ENCODE data around the gene VANGL2. TPM values are rescaled to one million over a fixed set of nuclear protein-coding genes. Genes with fewer than 3 reads are reported as not detected.

The VANGL2 gene
- polyA plus RNA-seq, 1 donor from 2014 or later, result 22.6 TPM

DNA sequence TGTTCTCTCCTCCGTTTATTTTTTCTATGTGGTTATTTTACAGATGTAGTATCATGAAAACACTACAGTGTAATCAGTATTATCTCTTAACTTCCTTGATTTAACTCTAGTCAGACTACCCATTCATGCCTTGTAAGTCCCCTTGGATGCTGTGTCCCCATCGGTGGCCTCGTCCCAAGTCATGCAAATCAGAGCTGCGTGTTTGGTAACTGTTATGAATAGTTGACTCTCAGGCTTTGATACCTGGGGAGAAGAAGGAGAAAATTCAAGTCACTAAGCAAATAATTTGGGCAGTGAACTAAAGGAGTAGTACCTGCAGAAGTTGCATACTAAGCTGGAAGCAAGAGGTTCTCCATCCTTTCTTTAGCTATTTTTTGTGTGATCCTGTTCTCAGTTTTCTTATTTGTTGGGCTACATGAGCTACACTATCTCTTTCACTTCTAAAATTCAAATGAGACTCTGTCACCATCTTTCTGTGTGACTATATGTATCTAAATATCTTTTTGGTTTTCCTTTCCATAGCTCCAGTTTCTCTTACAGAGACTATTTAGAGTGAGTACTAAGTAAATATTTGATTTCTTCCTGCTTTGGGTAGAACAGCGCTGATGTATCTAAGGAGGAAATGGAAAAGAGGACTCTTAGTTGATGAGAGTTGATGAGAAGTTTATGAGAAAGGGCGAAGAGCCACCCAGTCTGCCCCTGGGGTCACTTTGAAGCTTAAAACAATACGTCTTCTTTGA lies 50.9 kb downstream of the VANGL2 start:
- no peaks in the 10 kb centered on the region for H3K36me3 ChIP-seq (ENCODE audit: insufficient read depth, low read length)
- H3K27ac ChIP-seq (ENCODE audit: low read length), result no peak overlapping the region
- no peak overlapping the region for H3K4me3 ChIP-seq (ENCODE audit: low read length)
- H4K20me1 ChIP-seq (ENCODE audit: insufficient read depth), result no peaks in the 10 kb centered on the region
- H3K9ac ChIP-seq (ENCODE audit: low read length), result no peak overlapping the region
- H2AFZ ChIP-seq (ENCODE audit: low read depth, low read length), result no peak overlapping the region
- H3K79me2 ChIP-seq (replicated peaks; ENCODE audit: insufficient read depth, low read length), result no peaks in the 10 kb centered on the region
- H3F3A ChIP-seq (ENCODE audit: insufficient read depth, low read length, poor library complexity, severe bottlenecking), result no peaks in the 10 kb centered on the region
- H3K9me3 ChIP-seq (ENCODE audit: low read length), result no peaks in the 10 kb centered on the region
- TF ChIP-seq SMC3 (conservative IDR thresholded peaks at IDR 0.05; ENCODE audit: poor library complexity), result no peak
- TF ChIP-seq POLR2AphosphoS5 (IDR thresholded peaks at IDR 0.05), result no peak
- no peak for TF ChIP-seq RAD21 (conservative IDR thresholded peaks at IDR 0.05)
- TF ChIP-seq EZH2 (IDR thresholded peaks at IDR 0.05; ENCODE audit: borderline replicate concordance, insufficient read depth, low read length, poor library complexity, severe bottlenecking), result no peak
- TF ChIP-seq EP300 (conservative IDR thresholded peaks at IDR 0.05; ENCODE audit: poor library complexity, severe bottlenecking), result no peak
- no peak for TF ChIP-seq MXI1 (conservative IDR thresholded peaks at IDR 0.05; ENCODE audit: poor library complexity, severe bottlenecking)
- TF ChIP-seq, protein P1, sequence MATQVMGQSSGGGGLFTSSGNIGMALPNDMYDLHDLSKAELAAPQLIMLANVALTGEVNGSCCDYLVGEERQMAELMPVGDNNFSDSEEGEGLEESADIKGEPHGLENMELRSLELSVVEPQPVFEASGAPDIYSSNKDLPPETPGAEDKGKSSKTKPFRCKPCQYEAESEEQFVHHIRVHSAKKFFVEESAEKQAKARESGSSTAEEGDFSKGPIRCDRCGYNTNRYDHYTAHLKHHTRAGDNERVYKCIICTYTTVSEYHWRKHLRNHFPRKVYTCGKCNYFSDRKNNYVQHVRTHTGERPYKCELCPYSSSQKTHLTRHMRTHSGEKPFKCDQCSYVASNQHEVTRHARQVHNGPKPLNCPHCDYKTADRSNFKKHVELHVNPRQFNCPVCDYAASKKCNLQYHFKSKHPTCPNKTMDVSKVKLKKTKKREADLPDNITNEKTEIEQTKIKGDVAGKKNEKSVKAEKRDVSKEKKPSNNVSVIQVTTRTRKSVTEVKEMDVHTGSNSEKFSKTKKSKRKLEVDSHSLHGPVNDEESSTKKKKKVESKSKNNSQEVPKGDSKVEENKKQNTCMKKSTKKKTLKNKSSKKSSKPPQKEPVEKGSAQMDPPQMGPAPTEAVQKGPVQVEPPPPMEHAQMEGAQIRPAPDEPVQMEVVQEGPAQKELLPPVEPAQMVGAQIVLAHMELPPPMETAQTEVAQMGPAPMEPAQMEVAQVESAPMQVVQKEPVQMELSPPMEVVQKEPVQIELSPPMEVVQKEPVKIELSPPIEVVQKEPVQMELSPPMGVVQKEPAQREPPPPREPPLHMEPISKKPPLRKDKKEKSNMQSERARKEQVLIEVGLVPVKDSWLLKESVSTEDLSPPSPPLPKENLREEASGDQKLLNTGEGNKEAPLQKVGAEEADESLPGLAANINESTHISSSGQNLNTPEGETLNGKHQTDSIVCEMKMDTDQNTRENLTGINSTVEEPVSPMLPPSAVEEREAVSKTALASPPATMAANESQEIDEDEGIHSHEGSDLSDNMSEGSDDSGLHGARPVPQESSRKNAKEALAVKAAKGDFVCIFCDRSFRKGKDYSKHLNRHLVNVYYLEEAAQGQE (IDR thresholded peaks at IDR 0.05; ENCODE audit: borderline replicate concordance), result no peak
- no peak for TF ChIP-seq TAF1 (IDR thresholded peaks at IDR 0.05; ENCODE audit: low read depth)
- TF ChIP-seq, protein P2, sequence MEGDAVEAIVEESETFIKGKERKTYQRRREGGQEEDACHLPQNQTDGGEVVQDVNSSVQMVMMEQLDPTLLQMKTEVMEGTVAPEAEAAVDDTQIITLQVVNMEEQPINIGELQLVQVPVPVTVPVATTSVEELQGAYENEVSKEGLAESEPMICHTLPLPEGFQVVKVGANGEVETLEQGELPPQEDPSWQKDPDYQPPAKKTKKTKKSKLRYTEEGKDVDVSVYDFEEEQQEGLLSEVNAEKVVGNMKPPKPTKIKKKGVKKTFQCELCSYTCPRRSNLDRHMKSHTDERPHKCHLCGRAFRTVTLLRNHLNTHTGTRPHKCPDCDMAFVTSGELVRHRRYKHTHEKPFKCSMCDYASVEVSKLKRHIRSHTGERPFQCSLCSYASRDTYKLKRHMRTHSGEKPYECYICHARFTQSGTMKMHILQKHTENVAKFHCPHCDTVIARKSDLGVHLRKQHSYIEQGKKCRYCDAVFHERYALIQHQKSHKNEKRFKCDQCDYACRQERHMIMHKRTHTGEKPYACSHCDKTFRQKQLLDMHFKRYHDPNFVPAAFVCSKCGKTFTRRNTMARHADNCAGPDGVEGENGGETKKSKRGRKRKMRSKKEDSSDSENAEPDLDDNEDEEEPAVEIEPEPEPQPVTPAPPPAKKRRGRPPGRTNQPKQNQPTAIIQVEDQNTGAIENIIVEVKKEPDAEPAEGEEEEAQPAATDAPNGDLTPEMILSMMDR (IDR thresholded peaks at IDR 0.05; ENCODE audit: poor library complexity, severe bottlenecking), result no peak
- H3K9me2 ChIP-seq (ENCODE audit: insufficient read depth, low read length), result no peaks in the 10 kb centered on the region
- H3K27me3 ChIP-seq (ENCODE audit: insufficient read depth, low read depth, low read length), result no peaks in the 10 kb centered on the region
- H3K4me2 ChIP-seq (ENCODE audit: low read length), result no peak overlapping the region

DNA sequence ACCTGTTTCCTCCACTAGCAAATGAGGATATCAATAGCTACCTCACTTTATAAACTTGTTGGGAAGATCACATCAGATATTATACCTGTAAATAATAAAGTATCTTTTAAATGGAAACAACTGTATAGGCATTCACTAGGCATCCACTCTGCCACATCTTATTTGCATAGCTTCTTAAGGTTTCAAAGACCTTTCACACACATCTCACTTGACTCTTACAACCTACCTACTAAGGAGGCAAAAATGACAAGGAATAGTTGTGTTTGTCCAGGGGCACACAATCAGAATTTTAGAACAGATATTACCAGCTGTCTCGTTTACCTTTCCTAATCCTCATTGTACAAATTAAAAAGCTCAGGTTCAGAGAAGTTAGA lies 51.5 kb downstream of the VANGL2 start:
- Histone ChIP-seq H3K9me3 (ENCODE audit: low read length) (no peaks in the 10 kb centered on the region), H3K9me2 (ENCODE audit: insufficient read depth, low read length) (no peaks in the 10 kb centered on the region), H3K9ac (ENCODE audit: low read length) (no peak overlapping the region), H3K4me2 (ENCODE audit: low read length) (no peak overlapping the region), H3F3A (ENCODE audit: insufficient read depth, low read length, poor library complexity, severe bottlenecking) (no peaks in the 10 kb centered on the region), H3K79me2 (replicated peaks; ENCODE audit: insufficient read depth, low read length) (no peaks in the 10 kb centered on the region), H4K20me1 (ENCODE audit: insufficient read depth) (no peaks in the 10 kb centered on the region), H2AFZ (ENCODE audit: low read depth, low read length) (no peak overlapping the region), H3K27me3 (ENCODE audit: insufficient read depth, low read depth, low read length) (no peaks in the 10 kb centered on the region), H3K4me3 (ENCODE audit: low read length) (no peak overlapping the region), H3K27ac (ENCODE audit: low read length) (no peak overlapping the region), H3K36me3 (ENCODE audit: insufficient read depth, low read length) (no peaks in the 10 kb centered on the region)
- TF ChIP-seq TAF1 (IDR thresholded peaks at IDR 0.05; ENCODE audit: low read depth) (no peak), EP300 (conservative IDR thresholded peaks at IDR 0.05; ENCODE audit: poor library complexity, severe bottlenecking) (no peak), RAD21 (conservative IDR thresholded peaks at IDR 0.05) (no peak), EZH2 (IDR thresholded peaks at IDR 0.05; ENCODE audit: borderline replicate concordance, insufficient read depth, low read length, poor library complexity, severe bottlenecking) (no peak), MXI1 (conservative IDR thresholded peaks at IDR 0.05; ENCODE audit: poor library complexity, severe bottlenecking) (no peak), POLR2AphosphoS5 (IDR thresholded peaks at IDR 0.05) (no peak), SMC3 (conservative IDR thresholded peaks at IDR 0.05; ENCODE audit: poor library complexity) (no peak)
- TF ChIP-seq, protein P1 (IDR thresholded peaks at IDR 0.05; ENCODE audit: borderline replicate concordance), result no peak
- TF ChIP-seq, protein P2 (IDR thresholded peaks at IDR 0.05; ENCODE audit: poor library complexity, severe bottlenecking), result no peak

All from neural cell (in vitro differentiated cells).